GM19193 (cell line): ENCODE results near the gene RRAS.

Experiments used
- POLR2A ChIP-seq: IDR thresholded peaks from 4 replicates; pipeline ENCODE4 v1.6.1; 2011; ENCODE audit not compliant: insufficient read depth, insufficient read length; ENCODE audit errors: extremely low read depth

RRAS gene

GRCh38 chr19:49665036-49665350, 25.1 kb upstream of the RRAS start:
- TF ChIP-seq POLR2A = no peak

GRCh38 chr19:49664171-49665035, 24.5 kb upstream of the RRAS start:
- TF ChIP-seq POLR2A = peak; percentile 67

- TF ChIP-seq POLR2A = no peak
These were observed 23.3 kb upstream of the RRAS start for GRCh38 chr19:49663224-49663623.

- no peak for TF ChIP-seq POLR2A
These were observed 22.1 kb upstream of the RRAS start for GRCh38 chr19:49662011-49662410.

GRCh38 chr19:49660338-49660961, 20.5 kb upstream of the RRAS start:
- TF ChIP-seq POLR2A = no peak

GRCh38 chr19:49658566-49659442, 18.9 kb upstream of the RRAS start:
- no peak for TF ChIP-seq POLR2A

GRCh38 chr19:49658139-49658517, 18.2 kb upstream of the RRAS start:
- TF ChIP-seq POLR2A = no peak

GRCh38 chr19:49657493-49658138, 17.7 kb upstream of the RRAS start:
- no peak for TF ChIP-seq POLR2A

GRCh38 chr19:49656456-49657109, 16.6 kb upstream of the RRAS start:
- TF ChIP-seq POLR2A = no peak

- no peak for TF ChIP-seq POLR2A
These were observed 15.9 kb upstream of the RRAS start for GRCh38 chr19:49655570-49656455.

GRCh38 chr19:49654581-49654980, 14.6 kb upstream of the RRAS start:
- TF ChIP-seq POLR2A = no peak

- no peak for TF ChIP-seq POLR2A
These were observed 13.5 kb upstream of the RRAS start for GRCh38 chr19:49653466-49653806.

GRCh38 chr19:49652551-49653465, 12.9 kb upstream of the RRAS start:
- no peak for TF ChIP-seq POLR2A
